Measurements from ENCODE around the gene FAXDC2. TPM values are rescaled to one million over a fixed set of nuclear protein-coding genes. Genes with fewer than 3 reads are reported as not detected.

The FAXDC2 gene
- total and polyA plus RNA-seq, 2 donors (not counting 1 experiment from before 2014, with no cell fraction given), result 11.9 to 20.6 TPM

GRCh38 chr5:154873791-154874331 is 23.5 kb upstream of the FAXDC2 start:
- TF ChIP-seq CTCF (conservative IDR thresholded peaks at IDR 0.05 in 1 of 2, IDR thresholded peaks at IDR 0.05 in 1 of 2; ENCODE audit: low read depth in 1 of 2, low read length in 2 of 2), result no peak
- no peak for TF ChIP-seq EZH2 (IDR thresholded peaks at IDR 0.05; ENCODE audit: low read length, missing control alignments)
- Histone ChIP-seq H3K79me2 (ENCODE audit: control insufficient read depth, insufficient read depth, low read length) (no peaks in the 10 kb centered on the region), H3K9ac (ENCODE audit: insufficient read depth, low read length) (no peak overlapping the region), H3K9me3 (ENCODE audit: control insufficient read depth, insufficient read depth, low read depth, low read length) (no peaks in the 10 kb centered on the region), H3K4me1 (ENCODE audit: control insufficient read depth, extremely low read depth, insufficient read depth, low read length) (no peaks in the 10 kb centered on the region), H3K4me2 (ENCODE audit: extremely low read depth, insufficient read depth, low read length) (no peak overlapping the region), H3K4me3 (replicated peaks in 1 of 4; ENCODE audit: control extremely low read depth in 1 of 4, insufficient read depth in 1 of 4, low read depth in 3 of 4, low read length in 4 of 4) (no peak overlapping the region), H4K20me1 (ENCODE audit: control insufficient read depth, extremely low read depth, insufficient read depth, low read length) (no peaks in the 10 kb centered on the region), H3K36me3 (ENCODE audit: control insufficient read depth, insufficient read depth, low read length) (peaks cover 13% of the 10 kb centered on the region), H2AFZ (ENCODE audit: low read length) (no peak overlapping the region), H3K27me3 (ENCODE audit: control insufficient read depth, insufficient read depth, low read length) (no peaks in the 10 kb centered on the region), H3K27ac (ENCODE audit: insufficient read depth, low read length) (no peak overlapping the region)
- DNase-seq (ENCODE audit: low read depth in 2 of 2), result no peak

GRCh38 chr5:154871734-154872133 is 21.3 kb upstream of the FAXDC2 start:
- H3K36me3 ChIP-seq (ENCODE audit: control insufficient read depth, insufficient read depth, low read length), result peaks cover 13% of the 10 kb centered on the region
- DNase-seq (ENCODE audit: low read depth in 2 of 2), result no peak
- H3K4me3 ChIP-seq (replicated peaks in 1 of 4; ENCODE audit: control extremely low read depth in 1 of 4, insufficient read depth in 1 of 4, low read depth in 3 of 4, low read length in 4 of 4), result no peak overlapping the region
- no peak overlapping the region for H3K4me2 ChIP-seq (ENCODE audit: extremely low read depth, insufficient read depth, low read length)
- H3K4me1 ChIP-seq (ENCODE audit: control insufficient read depth, extremely low read depth, insufficient read depth, low read length), result no peaks in the 10 kb centered on the region
- no peaks in the 10 kb centered on the region for H3K79me2 ChIP-seq (ENCODE audit: control insufficient read depth, insufficient read depth, low read length)
- no peaks in the 10 kb centered on the region for H3K9me3 ChIP-seq (ENCODE audit: control insufficient read depth, insufficient read depth, low read depth, low read length)
- no peak overlapping the region for H3K9ac ChIP-seq (ENCODE audit: insufficient read depth, low read length)
- TF ChIP-seq EZH2 (IDR thresholded peaks at IDR 0.05; ENCODE audit: low read length, missing control alignments) (no peak), CTCF (conservative IDR thresholded peaks at IDR 0.05 in 1 of 2, IDR thresholded peaks at IDR 0.05 in 1 of 2; ENCODE audit: low read depth in 1 of 2, low read length in 2 of 2) (no peak)
- H2AFZ ChIP-seq (ENCODE audit: low read length), result no peak overlapping the region
- no peaks in the 10 kb centered on the region for H4K20me1 ChIP-seq (ENCODE audit: control insufficient read depth, extremely low read depth, insufficient read depth, low read length)
- H3K27me3 ChIP-seq (ENCODE audit: control insufficient read depth, insufficient read depth, low read length), result no peaks in the 10 kb centered on the region
- no peak overlapping the region for H3K27ac ChIP-seq (ENCODE audit: insufficient read depth, low read length)

- no peak for DNase-seq (ENCODE audit: low read depth in 2 of 2)
- Histone ChIP-seq H4K20me1 (ENCODE audit: control insufficient read depth, extremely low read depth, insufficient read depth, low read length) (no peaks in the 10 kb centered on the region), H3K9ac (ENCODE audit: insufficient read depth, low read length) (no peak overlapping the region), H3K27me3 (ENCODE audit: control insufficient read depth, insufficient read depth, low read length) (no peaks in the 10 kb centered on the region), H3K4me3 (replicated peaks in 1 of 4; ENCODE audit: control extremely low read depth in 1 of 4, insufficient read depth in 1 of 4, low read depth in 3 of 4, low read length in 4 of 4) (no peak overlapping the region), H3K36me3 (ENCODE audit: control insufficient read depth, insufficient read depth, low read length) (peaks cover 10% of the 10 kb centered on the region), H3K79me2 (ENCODE audit: control insufficient read depth, insufficient read depth, low read length) (peaks cover 16% of the 10 kb centered on the region), H3K4me2 (ENCODE audit: extremely low read depth, insufficient read depth, low read length) (no peak overlapping the region), H3K4me1 (ENCODE audit: control insufficient read depth, extremely low read depth, insufficient read depth, low read length) (peaks cover 4% of the 10 kb centered on the region), H2AFZ (ENCODE audit: low read length) (no peak overlapping the region), H3K27ac (ENCODE audit: insufficient read depth, low read length) (no peak overlapping the region), H3K9me3 (ENCODE audit: control insufficient read depth, insufficient read depth, low read depth, low read length) (no peaks in the 10 kb centered on the region)
- TF ChIP-seq CTCF (conservative IDR thresholded peaks at IDR 0.05 in 1 of 2, IDR thresholded peaks at IDR 0.05 in 1 of 2; ENCODE audit: low read depth in 1 of 2, low read length in 2 of 2) (no peak), EZH2 (IDR thresholded peaks at IDR 0.05; ENCODE audit: low read length, missing control alignments) (no peak)
Measured at GRCh38 chr5:154868702-154869101, 18.3 kb upstream of the FAXDC2 start.

All from fibroblast of lung (primary cell).